NCI-H1417 (cell line): Measurements from ENCODE around the gene PTCD2.

Experiments used
- DNase-seq, 3 experiments: peaks; one replicate each; lab custom pipeline; 2025; lab: John Stamatoyannopoulos, UW

Gene PTCD2

DNA sequence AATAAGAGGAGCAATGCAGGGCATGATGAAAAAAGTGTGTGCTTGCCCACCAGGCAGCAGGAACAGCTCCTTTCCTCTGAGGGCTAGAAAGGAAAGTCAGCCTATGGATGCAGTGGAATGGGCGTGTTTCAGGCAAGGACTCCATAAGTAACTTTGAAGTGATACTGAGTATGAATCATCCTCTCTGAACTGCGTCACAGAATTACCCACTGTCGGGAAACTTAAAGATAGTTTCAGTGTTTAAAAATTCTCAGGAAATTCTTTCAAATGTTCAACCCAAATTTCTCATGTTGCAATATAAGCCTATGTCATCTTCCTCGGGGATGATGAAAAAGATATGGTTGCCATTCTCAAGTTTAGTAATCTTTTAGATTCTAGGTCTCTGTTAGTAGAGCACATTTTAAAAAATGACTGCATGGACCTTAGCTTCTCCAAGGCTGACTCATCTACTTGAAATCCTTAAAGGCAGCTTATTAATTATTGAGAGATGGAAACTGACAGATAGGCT, 27.7 kb downstream of the PTCD2 start:
- DNase-seq: no peak

DNA sequence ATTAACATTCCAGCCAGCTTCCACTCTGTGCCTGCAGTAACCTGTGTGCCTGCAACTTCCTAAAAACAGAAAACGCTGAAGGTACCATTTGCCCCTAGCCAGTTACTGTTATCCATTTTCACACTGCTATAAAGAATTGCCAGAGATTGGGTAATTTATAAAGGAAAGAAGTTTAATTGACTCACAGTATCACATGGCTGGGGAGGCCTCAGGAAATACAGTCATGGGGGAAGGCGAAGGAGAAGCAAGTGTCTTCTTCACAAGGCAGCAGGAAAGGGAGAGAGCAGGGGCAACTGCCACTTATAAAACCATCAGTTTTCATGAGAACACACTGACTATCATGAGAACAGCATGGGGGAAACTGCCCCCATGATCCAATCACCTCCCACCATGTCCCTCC, 31.2 kb downstream of the PTCD2 start:
- DNase-seq: no peak

DNA sequence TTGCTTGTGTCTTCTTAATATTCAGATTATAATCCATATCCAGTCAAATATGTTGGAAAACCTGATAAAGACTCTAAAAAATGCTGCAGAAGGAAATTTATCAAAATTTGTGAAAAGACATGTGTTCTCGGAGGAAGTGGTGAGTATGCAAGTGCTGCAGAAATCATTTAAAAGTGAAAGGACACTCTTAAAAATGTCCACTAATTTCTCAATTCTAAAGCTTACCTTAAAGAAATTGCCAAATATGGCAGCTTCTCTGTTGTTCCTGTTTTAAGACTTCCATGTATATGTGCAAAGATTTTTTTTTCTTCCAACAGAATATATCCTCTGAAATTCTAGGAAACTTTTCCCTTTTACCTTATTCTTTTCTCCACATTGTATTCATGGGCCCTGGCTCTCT, 32.4 kb downstream of the PTCD2 start:
- no peak for DNase-seq

DNA sequence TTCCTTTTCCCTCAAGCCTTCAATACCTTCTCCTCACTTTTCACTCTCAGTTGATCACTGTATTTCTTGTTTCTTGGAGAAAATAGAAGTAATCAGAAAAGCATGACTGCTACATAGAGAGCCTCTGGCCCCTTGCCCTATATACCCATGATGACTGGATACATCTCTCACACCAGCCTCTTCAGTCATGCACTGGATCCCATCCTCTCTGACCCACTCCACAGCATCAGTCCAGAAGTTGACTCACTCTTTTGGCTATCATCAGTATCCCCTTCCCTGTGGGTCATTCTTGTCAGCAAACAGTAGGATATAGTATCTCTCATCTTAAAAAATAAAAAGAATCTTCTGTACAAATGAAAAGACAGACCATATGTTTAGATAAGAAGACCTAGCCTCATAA, 32.9 kb downstream of the PTCD2 start:
- DNase-seq: no peak

DNA sequence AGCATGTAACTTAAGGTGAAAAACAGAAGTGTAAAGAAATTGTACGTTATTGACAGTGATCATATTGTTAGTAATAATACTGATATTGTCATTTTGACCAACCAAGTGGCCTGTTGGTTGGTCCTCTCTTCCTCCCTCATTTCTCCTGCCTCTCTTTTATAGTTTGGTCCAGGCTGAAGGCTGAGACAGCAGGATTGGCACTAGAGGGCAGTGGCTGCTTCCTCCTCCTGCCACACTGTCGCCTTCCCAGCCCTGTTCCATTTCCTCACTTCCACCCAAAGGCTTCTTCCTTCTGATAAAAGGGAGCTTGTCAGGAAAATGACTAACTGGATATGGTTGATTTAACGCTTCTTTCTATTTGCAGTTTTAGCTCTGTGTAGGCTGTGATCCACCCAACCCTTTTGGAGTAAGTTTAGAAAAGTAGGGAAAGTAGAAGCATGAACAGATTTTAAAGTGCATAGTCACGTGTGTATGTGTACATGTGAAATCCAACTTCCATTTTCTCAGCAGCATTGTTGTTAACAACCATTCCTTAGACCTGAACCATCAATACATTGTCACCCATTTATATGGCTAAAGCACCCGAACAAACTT, 35.6 kb downstream of the PTCD2 start:
- peak in 2 of 3 experiments; percentile 12 to 50 for DNase-seq

DNA sequence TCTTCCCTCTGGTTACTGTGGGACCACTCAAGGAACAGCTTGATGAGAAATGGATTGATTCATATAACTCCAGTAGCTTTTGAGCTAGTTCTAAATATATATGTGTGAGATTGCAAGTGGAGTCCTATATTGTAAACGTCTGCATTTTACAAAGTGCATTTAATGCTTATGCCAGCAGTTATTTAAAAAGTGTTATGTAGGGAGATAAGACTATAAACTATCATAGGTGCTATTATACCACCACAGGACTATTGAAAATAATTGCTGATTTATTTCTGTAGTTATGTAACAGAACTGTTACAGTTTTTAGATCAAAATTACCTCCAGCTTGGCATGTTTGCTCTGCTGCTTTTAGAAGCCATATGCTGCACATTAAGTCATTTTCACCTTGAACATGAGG, 36.2 kb downstream of the PTCD2 start:
- no peak for DNase-seq

DNA sequence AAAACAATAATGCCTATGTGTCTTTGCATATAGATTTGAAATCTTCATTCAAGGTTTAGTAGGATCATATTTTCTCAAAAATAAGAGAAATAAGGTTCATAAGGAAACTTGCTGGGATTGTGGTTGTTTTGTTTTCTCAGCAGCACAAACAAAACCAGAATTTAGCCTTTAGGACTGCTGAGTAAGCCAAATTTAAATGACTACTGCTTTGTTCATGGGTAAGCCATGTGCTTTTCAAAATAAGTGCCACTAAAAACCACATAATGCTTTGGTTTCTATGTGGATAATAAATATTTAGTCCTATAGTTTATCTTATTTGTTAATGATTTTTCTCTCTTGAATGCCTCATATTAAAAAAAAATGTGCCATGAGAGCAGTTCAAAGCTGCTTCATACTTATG, 38.8 kb downstream of the PTCD2 start:
- no peak for DNase-seq

DNA sequence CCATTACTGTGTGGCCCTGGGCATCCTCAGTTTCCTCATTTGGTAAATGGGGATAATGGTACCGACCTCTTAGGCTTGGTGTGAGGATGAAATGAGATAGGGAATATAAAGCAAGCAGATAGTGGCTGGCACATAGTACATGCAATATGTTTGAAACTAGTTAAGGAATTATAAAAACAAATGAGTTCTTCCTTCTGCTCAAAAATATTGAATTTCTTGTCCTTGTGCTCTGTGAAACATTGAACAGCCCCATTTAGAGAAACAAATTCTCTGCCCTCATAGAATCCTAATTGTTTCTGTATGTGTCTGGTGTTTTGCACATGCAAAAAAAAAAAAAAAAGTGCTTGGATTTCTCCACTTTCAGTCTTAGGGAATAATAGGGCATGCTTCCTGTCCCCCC, 39.7 kb downstream of the PTCD2 start:
- DNase-seq: no peak

DNA sequence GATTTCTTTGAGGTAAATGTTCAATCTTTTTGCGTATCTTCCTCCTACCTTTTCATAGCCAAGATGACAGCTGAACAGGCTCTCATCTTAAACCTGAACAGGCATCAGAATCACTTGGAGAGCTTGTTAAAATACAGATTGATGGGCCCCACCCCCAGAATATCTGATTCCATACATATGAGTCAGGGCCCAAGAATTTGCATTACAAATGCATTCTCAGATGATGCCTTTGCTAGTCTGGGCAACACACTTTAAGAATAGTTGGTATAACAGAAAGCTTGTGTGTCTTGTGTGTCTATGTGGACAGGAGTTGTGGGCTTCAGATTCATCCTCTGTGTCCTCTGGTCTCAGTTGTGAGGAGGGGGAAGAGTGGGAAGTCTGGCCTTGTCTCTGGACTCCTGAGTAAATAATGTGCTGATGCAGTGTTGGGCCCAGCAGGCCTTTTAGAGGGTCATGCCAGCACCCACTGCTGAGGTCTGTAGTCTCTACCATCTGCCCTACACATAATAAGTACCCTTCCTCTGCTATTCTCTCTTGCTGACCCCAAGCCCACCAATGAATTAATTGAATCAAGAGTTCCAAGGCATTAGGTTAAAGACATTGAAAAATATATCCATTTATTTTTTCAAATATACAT, 43.1 kb downstream of the PTCD2 start:
- no peak for DNase-seq

DNA sequence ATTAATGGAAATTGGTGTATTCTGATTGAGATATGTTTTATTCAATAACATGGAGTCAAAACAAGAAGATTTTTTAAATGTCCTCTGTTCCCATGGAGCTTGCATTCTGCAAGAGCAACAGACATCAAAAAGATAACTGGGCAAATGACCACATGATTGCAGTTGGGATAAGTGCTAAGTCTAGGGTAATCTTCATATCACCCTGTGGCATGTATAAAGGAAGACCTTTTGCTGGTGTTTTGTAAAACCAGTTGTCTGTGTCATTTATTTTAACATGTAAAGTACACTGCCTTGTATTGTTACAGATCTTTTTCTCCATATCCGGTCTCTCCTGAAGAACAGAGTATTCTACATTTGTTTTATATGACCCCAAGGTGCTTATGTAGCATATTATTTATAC, 44.0 kb downstream of the PTCD2 start:
- no peak for DNase-seq

DNA sequence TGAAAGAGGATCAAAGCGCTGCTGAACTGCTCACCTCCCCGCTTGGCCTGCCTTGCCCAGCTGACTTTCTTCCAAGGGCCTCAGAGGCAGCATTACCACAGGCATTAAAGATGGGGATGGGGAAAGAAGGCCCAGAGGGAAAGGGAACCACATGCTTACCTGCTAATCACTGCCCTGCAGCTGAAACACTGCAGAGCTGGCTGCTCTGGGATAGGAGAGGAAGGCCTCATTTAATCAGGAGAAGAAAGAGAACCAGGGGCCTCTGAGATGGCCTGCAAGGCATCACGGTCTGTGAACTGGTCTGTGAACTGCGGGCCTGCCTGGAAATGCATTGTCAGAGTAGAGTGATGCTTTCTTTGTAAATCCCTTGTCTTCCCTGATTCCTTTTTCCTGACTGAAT, 44.8 kb downstream of the PTCD2 start:
- DNase-seq: no peak

DNA sequence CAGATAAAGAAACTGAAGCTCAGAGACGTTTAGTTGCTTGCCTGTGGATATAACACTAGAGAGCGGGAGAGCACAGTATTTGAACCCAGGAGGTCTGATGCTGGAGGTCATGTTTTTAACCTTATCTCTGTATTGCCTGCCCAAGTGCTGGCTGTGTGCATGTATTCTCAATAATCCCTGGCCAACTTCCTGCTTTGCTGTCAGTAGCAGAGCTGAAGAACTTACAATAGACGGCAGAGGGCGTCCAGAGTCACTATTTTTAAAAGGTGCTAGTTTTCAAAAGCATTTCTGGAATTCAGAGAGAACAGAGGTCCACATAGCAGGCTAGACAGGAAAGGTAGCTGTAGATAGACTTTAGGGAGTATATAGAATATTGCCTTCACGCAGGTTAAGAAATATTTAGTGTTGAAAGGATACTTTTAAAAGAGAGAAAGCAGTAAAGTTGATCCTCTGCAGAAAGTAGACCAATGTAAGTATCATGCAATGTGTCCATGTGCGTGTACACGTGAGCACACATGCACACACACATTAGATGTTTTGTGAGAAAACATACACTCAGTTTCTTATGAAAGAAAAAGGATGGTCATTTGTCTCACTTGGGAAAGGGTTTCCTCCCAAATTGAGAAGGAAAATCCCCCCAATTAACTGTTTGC, 46.3 kb downstream of the PTCD2 start:
- peak in 2 of 3 experiments; percentile 8 to 70 for DNase-seq

DNA sequence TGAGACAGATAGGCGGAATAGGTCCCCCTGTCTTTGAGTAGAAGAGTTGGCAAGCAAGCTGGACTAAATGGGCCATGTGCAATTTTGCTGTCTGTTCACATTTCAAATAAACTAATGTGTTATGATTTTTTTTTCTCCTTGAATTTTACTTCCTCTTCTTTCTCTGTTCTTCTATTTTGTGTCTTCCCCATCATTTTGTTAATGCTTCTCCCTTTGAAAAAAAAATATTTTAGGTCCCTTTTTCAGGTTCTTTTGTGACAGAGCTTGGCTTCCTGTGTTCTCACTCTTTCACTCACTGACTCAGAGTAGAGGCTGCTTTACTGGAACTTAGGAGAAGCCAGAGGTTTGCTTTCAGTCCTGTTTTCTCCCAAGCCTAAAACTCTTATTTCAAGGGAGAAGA, 48.1 kb downstream of the PTCD2 start:
- no peak for DNase-seq

DNA sequence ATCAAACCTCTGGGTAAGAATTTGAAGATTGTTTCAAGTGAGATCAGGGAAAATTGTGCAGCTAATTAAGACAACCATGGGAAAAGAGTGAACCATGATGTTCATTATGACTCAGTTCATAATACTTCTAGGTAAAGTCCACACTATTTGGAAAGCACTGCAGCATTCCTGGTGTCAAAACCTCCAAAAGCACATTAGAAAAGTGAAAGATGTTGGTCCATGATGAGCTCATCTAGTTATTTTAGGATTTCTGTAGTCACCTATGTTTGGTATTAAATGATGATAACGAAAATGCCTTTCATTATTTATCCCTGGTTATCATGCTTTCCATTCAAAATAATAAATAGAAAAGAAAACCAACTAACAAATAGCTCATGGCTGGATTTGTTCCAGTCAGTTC, 49.1 kb downstream of the PTCD2 start:
- no peak for DNase-seq

DNA sequence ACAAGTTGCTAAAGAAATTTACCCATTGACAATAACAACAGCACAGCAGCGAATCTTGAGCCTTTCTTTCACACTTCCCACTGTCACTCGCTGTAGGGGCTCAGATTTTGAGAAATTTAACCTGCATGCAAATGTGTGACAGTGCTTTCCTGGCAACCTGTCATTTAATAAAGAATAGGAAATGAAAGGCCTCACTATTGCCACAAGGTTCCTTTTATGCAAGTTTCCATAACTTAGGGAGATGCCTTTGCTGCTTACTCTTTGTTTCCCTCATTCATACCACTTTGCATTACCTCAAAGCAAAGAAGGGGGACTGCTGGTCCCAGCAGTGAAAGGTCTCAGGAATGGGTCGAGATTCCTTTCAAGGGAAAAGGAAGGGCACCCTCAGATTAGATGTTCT, 49.5 kb downstream of the PTCD2 start:
- DNase-seq: no peak

DNA sequence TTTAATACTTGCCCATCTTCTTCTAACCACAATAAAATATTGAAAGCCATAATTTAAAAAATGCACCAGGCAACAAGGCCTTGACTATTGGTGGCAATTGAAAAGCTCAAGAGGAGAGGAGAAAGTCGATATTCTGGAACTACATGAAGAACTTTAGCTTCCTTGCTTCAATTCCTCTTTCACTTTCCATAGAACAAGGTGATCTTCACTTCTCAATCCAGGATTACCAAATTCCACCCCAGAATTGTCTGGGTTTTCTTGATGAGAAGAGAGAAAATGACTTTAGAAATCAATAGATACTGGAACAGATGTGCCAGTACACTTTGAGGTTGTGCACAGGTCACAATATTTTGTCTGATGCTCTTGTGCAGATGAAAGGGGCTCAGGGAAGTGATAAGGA, 52.2 kb downstream of the PTCD2 start:
- no peak for DNase-seq

DNA sequence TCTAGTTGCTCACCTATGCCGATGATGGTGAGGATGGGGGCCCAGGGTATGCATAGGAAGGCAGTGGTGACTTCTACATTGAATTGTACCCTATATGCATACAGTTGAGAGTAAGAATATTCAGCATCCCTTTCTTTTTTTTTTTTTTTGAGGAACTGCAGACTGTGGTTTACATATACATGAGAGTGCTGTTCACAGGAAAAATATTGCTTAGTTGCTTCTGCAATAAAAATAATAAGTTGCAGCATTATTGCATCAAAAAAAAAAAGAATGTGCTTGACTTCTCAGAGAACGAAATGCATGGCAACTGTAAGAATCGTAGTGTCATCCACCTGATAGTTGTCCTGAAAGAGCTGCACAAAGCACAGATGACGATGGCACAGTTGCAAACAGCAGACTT, 52.8 kb downstream of the PTCD2 start:
- no peak for DNase-seq

DNA sequence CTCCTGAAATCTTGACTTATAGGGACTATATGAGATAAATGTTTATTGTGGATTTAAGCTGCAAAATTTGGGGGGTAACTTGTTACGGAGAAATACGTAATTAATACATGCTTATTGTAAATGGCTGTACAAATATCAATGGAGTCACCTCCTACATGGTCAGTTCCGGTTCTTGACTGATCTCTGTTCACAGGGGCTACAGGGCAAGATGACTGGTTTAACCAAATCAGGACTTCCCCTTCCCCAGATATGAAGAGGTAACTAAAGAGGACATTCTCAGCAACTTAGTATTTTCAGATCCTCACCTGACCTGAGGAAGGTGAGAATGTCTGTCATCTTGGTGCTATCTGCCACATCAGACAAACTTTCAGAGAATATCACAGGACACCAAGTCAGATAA, 54.7 kb downstream of the PTCD2 start:
- no peak for DNase-seq

DNA sequence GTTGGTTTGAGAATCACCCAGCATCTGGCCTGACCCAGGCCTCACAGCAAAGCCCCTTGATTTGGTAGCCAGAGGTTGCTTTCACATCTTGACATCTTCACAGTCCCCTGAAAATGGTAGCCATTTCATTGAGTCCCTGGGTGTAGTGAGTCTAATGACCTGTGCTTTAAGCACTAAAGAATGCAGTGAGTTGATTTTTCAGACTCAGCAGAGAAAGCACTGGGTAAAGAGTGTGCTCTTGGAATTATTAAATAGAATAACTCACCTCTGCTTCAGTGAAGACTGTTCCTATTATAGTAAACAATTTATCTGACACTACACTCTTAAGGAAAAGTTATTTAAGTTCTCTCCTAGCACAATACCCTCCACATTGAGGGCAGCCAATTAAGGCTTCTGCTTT, 56.2 kb downstream of the PTCD2 start:
- no peak for DNase-seq

DNA sequence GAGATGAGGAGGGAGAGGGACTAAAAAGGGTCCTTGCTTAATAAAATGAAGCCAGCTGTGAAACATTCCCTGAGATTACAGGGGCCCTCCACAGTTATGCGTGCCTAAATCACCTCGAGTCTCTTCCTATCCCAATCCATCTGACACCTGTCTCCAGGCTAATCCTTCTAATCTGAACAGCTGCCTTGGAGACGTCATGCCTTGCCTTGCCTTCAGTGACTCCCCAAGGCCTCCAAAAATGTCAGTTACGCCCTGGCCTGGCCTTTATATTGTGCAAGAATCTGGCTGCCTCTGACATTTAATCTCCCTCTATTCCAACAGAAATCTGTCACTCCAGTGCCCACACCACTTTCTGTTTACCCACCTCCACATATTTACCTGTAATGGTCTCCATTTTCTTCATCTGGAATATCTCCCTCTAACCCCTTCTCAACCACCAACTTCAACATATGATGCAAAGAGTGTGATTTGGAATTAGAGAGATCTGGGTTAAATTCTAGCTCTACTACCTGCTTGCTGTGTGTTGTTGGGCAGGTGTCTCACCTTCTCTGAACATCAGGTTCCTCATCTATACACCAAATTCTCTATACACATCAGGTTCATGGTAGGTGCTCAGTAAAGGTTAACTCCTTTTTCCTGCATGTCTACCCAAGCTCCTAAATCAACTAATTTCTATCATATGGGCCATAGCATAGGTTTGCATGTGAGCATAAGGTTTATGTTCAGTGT, 57.9 kb downstream of the PTCD2 start:
- DNase-seq: no peak

DNA sequence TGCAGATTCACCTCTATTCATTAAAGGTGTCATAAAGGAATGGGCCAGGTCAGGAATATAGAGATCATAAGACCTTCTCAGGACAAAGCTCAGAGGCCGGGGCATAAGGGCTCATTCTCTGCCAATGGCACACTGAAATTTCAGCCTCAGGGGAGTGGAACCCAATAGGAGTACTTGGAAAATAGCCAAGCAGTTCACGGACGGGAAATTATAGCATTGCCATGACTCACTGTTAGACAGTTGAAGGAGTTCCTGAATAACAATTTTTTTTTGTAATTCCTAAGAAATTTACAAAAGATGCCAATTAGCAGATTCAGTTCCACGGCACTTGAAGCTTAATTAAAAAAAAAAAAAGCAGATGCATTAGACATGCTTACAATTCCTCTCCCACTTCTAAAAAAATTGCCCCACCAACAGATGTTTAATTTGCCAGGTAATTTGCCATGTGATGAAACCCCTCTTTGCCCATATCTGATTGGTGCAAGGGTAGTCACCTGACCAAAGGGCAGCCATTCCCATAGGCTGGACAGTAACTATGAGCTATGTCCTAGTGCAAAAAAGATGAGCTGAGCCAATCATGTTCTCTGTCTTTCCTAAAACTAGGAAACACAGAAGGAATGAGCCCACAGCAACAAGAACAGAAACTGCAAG, 58.6 kb downstream of the PTCD2 start:
- peak in 2 of 3 experiments; percentile 0 to 56 for DNase-seq

DNA sequence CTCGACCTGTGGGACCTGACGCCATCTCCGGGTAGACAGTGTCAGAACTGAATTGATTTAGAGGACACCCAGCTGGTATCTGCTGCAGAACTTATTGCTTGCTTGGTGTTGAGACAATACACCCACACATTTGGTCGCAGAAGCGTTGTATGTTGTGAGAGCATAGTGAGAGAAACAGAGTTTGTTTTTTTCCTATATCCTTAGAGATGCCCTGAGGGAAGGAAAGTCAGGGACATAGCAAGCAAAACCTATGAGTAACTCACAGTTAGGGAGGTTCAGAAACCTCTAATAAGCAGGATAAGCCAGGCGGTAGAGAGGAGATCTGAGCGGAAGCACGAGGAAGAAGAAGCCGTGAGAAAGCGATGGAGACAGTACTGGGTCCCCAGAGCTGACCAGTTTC, 59.8 kb downstream of the PTCD2 start:
- no peak for DNase-seq
